Measurements from ENCODE around the gene ZNF236.

The ZNF236 gene

DNA sequence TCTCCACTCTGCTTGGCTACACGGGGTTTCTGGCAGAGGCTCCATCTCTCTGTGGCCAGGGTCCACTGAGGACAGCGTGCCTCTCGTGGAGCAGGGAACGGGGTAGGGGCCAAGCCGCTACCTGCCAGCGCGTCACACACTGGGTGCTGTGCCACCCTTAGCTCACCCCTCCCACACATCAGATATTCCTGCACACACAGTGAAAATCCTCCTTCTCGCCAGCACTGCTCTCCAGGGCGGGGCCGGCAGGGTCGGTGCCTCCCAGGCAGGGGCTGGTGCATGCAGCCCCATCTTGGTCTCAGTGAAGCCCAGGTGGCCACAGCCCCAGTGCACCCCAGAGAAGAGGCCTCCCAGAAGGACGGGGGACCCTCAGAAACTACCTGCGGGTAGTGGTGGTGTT, 185.6 kb downstream of the ZNF236 start:
- Mint-ChIP-seq H3K27ac (no peak overlapping the region), H3K4me3 (no peak overlapping the region), H3K9me3 (no peaks in the 10 kb centered on the region)

DNA sequence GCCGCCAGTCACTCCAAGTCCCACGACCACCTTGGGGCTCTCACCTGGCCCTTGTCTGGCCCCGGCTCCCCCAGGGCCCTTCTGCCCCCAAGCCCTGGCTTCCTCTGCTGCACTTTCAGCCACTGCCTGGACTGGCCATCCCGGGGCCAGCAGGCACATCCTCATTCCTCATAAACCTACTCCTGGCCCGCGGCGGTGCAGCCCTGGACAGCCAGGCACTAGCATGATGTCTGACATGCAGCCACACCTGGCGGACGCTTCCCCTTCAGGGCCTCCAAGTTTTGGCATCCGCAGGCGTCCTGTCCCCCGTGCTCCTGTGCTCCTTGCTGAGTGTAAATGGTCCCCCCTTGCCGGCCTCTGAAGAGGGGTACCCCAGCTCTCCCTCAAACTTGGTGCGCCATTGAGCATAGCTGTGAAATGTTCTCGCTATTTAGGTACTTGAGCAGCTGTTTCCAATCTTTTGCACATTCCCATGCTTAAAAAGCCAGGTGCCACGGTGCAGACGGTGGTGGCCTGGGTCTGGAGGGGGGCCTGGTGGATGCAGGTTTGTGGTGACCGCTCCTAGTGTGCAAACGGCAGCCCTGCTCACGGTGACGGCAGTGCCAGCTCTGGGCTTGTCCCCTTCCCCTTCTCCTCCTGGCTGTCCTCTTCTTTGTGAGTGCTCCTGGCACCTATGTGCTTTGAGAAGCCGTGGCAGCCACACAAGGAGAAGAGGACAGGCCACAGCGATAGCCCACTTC, 186.4 kb downstream of the ZNF236 start:
- Mint-ChIP-seq H3K36me3 (ENCODE audit: low read depth) (no peaks in the 10 kb centered on the region), H3K4me3 (no peak overlapping the region), H3K4me1 (peaks cover 12% of the 10 kb centered on the region), H3K27ac (no peak overlapping the region), H3K27me3 (ENCODE audit: low read depth) (peaks cover 23% of the 10 kb centered on the region), H3K9me3 (no peaks in the 10 kb centered on the region)
- TF ChIP-seq, protein P1, sequence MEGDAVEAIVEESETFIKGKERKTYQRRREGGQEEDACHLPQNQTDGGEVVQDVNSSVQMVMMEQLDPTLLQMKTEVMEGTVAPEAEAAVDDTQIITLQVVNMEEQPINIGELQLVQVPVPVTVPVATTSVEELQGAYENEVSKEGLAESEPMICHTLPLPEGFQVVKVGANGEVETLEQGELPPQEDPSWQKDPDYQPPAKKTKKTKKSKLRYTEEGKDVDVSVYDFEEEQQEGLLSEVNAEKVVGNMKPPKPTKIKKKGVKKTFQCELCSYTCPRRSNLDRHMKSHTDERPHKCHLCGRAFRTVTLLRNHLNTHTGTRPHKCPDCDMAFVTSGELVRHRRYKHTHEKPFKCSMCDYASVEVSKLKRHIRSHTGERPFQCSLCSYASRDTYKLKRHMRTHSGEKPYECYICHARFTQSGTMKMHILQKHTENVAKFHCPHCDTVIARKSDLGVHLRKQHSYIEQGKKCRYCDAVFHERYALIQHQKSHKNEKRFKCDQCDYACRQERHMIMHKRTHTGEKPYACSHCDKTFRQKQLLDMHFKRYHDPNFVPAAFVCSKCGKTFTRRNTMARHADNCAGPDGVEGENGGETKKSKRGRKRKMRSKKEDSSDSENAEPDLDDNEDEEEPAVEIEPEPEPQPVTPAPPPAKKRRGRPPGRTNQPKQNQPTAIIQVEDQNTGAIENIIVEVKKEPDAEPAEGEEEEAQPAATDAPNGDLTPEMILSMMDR (IDR thresholded peaks at IDR 0.05; ENCODE audit: unreplicated experiment in 3 of 3), result no peak

More for the DNA sequence above, 185.6 kb downstream of the ZNF236 start:
- Mint-ChIP-seq H3K27me3 (ENCODE audit: low read depth) (peaks cover 27% of the 10 kb centered on the region), H3K4me1 (peaks cover 12% of the 10 kb centered on the region), H3K36me3 (ENCODE audit: low read depth) (no peaks in the 10 kb centered on the region)
- TF ChIP-seq, protein P1 (IDR thresholded peaks at IDR 0.05; ENCODE audit: unreplicated experiment in 3 of 3), result no peak

DNA sequence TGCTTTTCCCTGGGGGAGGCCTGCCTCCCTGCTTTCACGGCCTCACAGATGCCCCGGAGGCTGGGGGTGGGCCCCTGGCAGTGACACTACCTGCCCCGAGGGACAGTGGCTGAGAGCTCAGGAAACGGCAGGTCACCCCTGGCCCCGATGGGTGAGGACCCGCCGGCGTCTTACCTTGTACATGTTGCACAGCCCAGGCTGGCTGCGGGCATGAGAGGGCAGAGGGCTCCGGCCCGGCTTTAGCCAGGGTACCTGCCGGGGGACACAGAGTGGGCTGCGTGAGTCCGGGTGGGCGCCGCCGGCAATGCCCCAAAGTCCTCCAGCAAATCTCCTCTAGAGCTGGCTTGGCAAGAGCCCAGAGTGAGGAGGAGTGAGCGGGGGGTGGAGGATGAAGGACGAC, 187.3 kb downstream of the ZNF236 start:
- TF ChIP-seq, protein P1 (IDR thresholded peaks at IDR 0.05; ENCODE audit: unreplicated experiment in 3 of 3), result no peak
- Mint-ChIP-seq H3K27me3 (ENCODE audit: low read depth) (peaks cover 19% of the 10 kb centered on the region), H3K4me1 (peaks cover 12% of the 10 kb centered on the region), H3K36me3 (ENCODE audit: low read depth) (no peaks in the 10 kb centered on the region), H3K9me3 (no peaks in the 10 kb centered on the region), H3K27ac (no peak overlapping the region), H3K4me3 (no peak overlapping the region)

DNA sequence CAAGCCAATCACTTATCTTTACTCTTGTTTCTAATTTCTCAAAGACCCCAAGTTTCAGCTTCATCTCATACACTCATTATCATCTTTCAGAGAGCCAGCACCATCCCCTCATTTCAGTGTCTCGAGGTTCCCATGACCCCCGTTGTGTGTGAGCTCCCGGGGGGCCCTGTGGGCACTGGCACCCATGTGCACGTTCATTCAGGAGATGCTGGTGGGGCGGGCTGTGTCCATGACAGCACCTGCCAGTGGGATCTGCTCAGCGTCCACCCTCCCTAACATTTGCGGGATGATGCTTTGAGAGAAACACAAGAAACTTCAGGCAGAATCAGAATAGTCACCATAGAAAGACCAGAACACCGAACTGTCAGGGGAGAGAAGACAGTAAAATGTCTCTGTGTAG, 189.8 kb downstream of the ZNF236 start:
- TF ChIP-seq, protein P1 (IDR thresholded peaks at IDR 0.05; ENCODE audit: unreplicated experiment in 3 of 3), result no peak
- no peaks in the 10 kb centered on the region for H3K36me3 Mint-ChIP-seq (ENCODE audit: low read depth)
- no peak overlapping the region for H3K4me3 Mint-ChIP-seq
- H3K27me3 Mint-ChIP-seq (ENCODE audit: low read depth), result peaks cover 9% of the 10 kb centered on the region
- H3K27ac Mint-ChIP-seq, result no peak overlapping the region
- no peaks in the 10 kb centered on the region for H3K9me3 Mint-ChIP-seq
- H3K4me1 Mint-ChIP-seq, result peaks cover 12% of the 10 kb centered on the region

DNA sequence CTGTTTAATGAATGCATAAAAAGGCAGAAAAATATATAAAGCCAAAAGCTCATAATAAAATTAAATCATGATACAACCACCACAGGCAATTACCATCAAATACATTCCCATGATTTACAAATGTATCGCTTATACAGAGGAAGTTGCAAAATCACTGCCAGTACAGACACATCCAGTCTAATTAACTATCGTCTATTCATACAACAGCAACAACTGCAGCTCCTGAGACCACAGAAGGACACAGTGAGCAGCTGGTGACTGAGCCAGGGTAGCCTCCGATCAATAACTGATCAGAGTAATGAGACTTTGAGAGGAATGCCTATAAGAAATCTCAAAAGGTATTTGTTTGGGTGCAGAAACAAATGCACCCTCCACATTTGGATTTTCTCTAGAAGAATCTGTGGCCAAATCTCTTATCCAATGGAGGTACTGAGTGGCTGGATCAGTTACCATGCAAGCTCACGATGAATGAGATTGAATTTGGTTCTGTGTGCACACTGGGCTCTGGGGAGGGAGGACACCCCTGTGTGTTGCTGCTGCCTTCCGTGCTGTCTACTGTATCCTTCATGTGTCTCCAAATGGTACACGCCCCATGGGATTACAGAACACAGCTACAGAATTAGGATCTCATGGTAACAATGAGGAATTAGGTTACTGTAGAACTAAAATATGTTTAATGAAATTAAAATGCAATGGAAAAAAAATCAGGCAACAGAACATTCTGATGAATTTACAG, 190.6 kb downstream of the ZNF236 start:
- H3K4me1 Mint-ChIP-seq, result peaks cover 6% of the 10 kb centered on the region
- no peak overlapping the region for H3K27ac Mint-ChIP-seq
- H3K4me3 Mint-ChIP-seq, result no peak overlapping the region
- TF ChIP-seq, protein P1 (IDR thresholded peaks at IDR 0.05; ENCODE audit: unreplicated experiment in 3 of 3), result no peak
- peaks cover 4% of the 10 kb centered on the region for H3K27me3 Mint-ChIP-seq (ENCODE audit: low read depth)
- no peaks in the 10 kb centered on the region for H3K36me3 Mint-ChIP-seq (ENCODE audit: low read depth)
- H3K9me3 Mint-ChIP-seq, result no peaks in the 10 kb centered on the region

Measured in nephron (organoid).